GM19351 (cell line): ENCODE measurements around the gene DDX3X.
A peak's percentile ranks its signal among the peaks of the same experiment; 100 is the strongest.

Source experiments
- ATAC-seq: cut with Tn5 transposase; IDR thresholded peaks from one replicate; pipeline ENCODE4 v1.9.1; 2021; ENCODE audit warnings: mild to moderate bottlenecking, moderate library complexity; ENCODE audit not compliant: unreplicated experiment

Gene DDX3X

GRCh38 chrX:41327341-41327740 lies 6.6 kb upstream of the DDX3X start:
- no peak for ATAC-seq

GRCh38 chrX:41329101-41329500 lies 4.9 kb upstream of the DDX3X start:
- ATAC-seq, result no peak

- no peak for ATAC-seq
Measured at GRCh38 chrX:41332005-41332404, 2.0 kb upstream of the DDX3X start.

GRCh38 chrX:41332408-41333002 lies 1.5 kb upstream of the DDX3X start:
- ATAC-seq, result peak; percentile 9

GRCh38 chrX:41333003-41333743 lies 789 bp upstream of the DDX3X start:
- peak; percentile 40 for ATAC-seq

GRCh38 chrX:41334363-41335197 lies 618 bp downstream of the DDX3X start:
- peak; percentile 26 for ATAC-seq

- ATAC-seq, result no peak
Measured at GRCh38 chrX:41335198-41335957, 1.4 kb downstream of the DDX3X start.

GRCh38 chrX:41335958-41336331 lies 2.0 kb downstream of the DDX3X start:
- ATAC-seq, result no peak

GRCh38 chrX:41336447-41336846 lies 2.5 kb downstream of the DDX3X start:
- ATAC-seq, result no peak

GRCh38 chrX:41337140-41337539 lies 3.2 kb downstream of the DDX3X start:
- no peak for ATAC-seq

GRCh38 chrX:41338436-41338835 lies 4.5 kb downstream of the DDX3X start:
- no peak for ATAC-seq

GRCh38 chrX:41339148-41339547 lies 5.2 kb downstream of the DDX3X start:
- no peak for ATAC-seq

GRCh38 chrX:41344053-41344452 lies 10.1 kb downstream of the DDX3X start:
- ATAC-seq, result no peak

GRCh38 chrX:41347186-41347585 lies 13.2 kb downstream of the DDX3X start:
- ATAC-seq, result no peak

- ATAC-seq, result no peak
Measured at GRCh38 chrX:41348551-41348950, 14.6 kb downstream of the DDX3X start.

GRCh38 chrX:41350150-41350975 lies 16.4 kb downstream of the DDX3X start:
- no peak for ATAC-seq

GRCh38 chrX:41350976-41351569 lies 17.1 kb downstream of the DDX3X start:
- ATAC-seq, result no peak

GRCh38 chrX:41351923-41352322 lies 18.0 kb downstream of the DDX3X start:
- ATAC-seq, result no peak

- ATAC-seq, result no peak
Measured at GRCh38 chrX:41352329-41352838, 18.4 kb downstream of the DDX3X start.

- no peak for ATAC-seq
Measured at GRCh38 chrX:41353985-41354384, 20.0 kb downstream of the DDX3X start.
